DOHH2 (cell line): ENCODE measurements around the gene SURF1.

Experiments used
- H3F3A ChIP-seq: fragments of 200-600 bp; sonication (generic), shearing (Covaris generic); 2 replicates; pipeline ENCODE4 v1.6.0; 2016; ENCODE audit warnings: antibody characterized with exemption, mild to moderate bottlenecking; ENCODE audit not compliant: control insufficient read depth, insufficient read depth
- H3K27ac ChIP-seq: fragments of 200-600 bp; sonication (generic); 2 replicates; pipeline ENCODE4 v1.5.1; 2014; ENCODE audit warnings: low read depth, mild to moderate bottlenecking, low read length, moderate library complexity
- H3K27me3 ChIP-seq: fragments of 200-600 bp; sonication (generic); 2 replicates; pipeline ENCODE4 v1.6.1; 2014; ENCODE audit warnings: mild to moderate bottlenecking, low read length, mixed read lengths; ENCODE audit not compliant: control insufficient read depth
- H3K36me3 ChIP-seq: fragments of 200-600 bp; sonication (generic); 2 replicates; pipeline ENCODE4 v1.6.1; 2014; ENCODE audit warnings: mild to moderate bottlenecking, low read length, moderate library complexity, mixed read lengths; ENCODE audit not compliant: control insufficient read depth
- H3K4me1 ChIP-seq: fragments of 200-600 bp; sonication (generic); 2 replicates; pipeline ENCODE4 v1.6.1; 2014; ENCODE audit warnings: mild to moderate bottlenecking, low read length, mixed read lengths; ENCODE audit not compliant: control insufficient read depth
- H3K4me2 ChIP-seq: fragments of 200-600 bp; sonication (generic); 2 replicates; pipeline ENCODE4 v1.6.0; 2014; ENCODE audit warnings: mild to moderate bottlenecking, low read length, moderate library complexity
- H3K4me3 ChIP-seq: fragments of 200-600 bp; sonication (generic); 2 replicates; pipeline ENCODE4 v1.5.1; 2014; ENCODE audit warnings: mild to moderate bottlenecking, low read length, mixed read lengths
- H3K79me2 ChIP-seq: fragments of 200-600 bp; sonication (generic); 2 replicates; pipeline ENCODE4 v1.6.1; 2014; ENCODE audit warnings: mild to moderate bottlenecking, low read length, mixed read lengths; ENCODE audit not compliant: control insufficient read depth
- H3K9me2 ChIP-seq: fragments of 200-600 bp; sonication (generic); replicated peaks from 2 replicates; pipeline ENCODE4 v1.6.1; 2014; ENCODE audit warnings: mild to moderate bottlenecking, low read length, mixed read lengths; ENCODE audit not compliant: control insufficient read depth
- H3K9me3 ChIP-seq: fragments of 200-600 bp; sonication (generic); 2 replicates; pipeline ENCODE4 v1.6.1; 2014; ENCODE audit warnings: antibody characterized with exemption, low read length, mixed read lengths; ENCODE audit not compliant: control insufficient read depth, insufficient read depth
- H4K20me1 ChIP-seq: fragments of 200-600 bp; sonication (generic); 2 replicates; pipeline ENCODE4 v1.6.0; 2014; ENCODE audit warnings: low read depth, mild to moderate bottlenecking, antibody characterized with exemption, low read length, moderate library complexity; ENCODE audit not compliant: control insufficient read depth, insufficient read depth
- EZH2phosphoT487 ChIP-seq: fragments of 200-600 bp; sonication (generic); IDR thresholded peaks from 2 replicates; pipeline ENCODE4 v1.6.1; 2017; ENCODE audit warnings: borderline replicate concordance, mild to moderate bottlenecking, antibody characterized with exemption, low read length, moderate library complexity, mixed read lengths
- TF ChIP-seq, protein P1 (sequence below): fragments of 200-600 bp; sonication (generic); IDR thresholded peaks from one replicate; pipeline ENCODE4 v1.5.1; 2014; ENCODE audit warnings: antibody characterized with exemption, mild to moderate bottlenecking, low read depth, low read length; ENCODE audit not compliant: poor library complexity, severe bottlenecking

SURF1 gene

DNA sequence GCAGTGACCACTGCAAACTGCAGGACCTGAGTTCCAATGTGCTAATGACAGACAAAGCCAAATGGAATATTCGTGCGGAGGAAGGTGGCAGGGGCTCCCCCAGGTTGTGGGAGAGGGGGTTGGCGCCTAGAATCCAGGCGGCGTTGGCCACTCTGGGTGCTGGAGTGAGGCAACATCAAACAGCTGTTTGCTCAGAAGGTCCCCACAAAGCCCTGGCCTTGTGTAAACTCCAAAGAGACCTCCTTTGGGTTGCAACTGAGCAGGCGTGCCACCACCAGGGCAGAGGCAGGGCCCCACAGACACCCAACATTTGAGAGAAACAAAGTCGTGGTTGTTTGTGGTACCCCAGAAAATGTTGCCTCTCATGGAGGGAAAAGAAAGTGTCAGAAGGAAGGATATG is 34.4 kb upstream of the SURF1 start:
- H4K20me1 ChIP-seq: no peaks in the 10 kb centered on the region
- no peak for TF ChIP-seq EZH2phosphoT487
- TF ChIP-seq, protein P1, sequence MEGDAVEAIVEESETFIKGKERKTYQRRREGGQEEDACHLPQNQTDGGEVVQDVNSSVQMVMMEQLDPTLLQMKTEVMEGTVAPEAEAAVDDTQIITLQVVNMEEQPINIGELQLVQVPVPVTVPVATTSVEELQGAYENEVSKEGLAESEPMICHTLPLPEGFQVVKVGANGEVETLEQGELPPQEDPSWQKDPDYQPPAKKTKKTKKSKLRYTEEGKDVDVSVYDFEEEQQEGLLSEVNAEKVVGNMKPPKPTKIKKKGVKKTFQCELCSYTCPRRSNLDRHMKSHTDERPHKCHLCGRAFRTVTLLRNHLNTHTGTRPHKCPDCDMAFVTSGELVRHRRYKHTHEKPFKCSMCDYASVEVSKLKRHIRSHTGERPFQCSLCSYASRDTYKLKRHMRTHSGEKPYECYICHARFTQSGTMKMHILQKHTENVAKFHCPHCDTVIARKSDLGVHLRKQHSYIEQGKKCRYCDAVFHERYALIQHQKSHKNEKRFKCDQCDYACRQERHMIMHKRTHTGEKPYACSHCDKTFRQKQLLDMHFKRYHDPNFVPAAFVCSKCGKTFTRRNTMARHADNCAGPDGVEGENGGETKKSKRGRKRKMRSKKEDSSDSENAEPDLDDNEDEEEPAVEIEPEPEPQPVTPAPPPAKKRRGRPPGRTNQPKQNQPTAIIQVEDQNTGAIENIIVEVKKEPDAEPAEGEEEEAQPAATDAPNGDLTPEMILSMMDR: no peak
- H3K36me3 ChIP-seq: no peaks in the 10 kb centered on the region
- H3K27ac ChIP-seq: no peak overlapping the region
- no peak overlapping the region for H3K4me3 ChIP-seq
- H3K4me1 ChIP-seq: no peaks in the 10 kb centered on the region
- no peaks in the 10 kb centered on the region for H3F3A ChIP-seq
- no peaks in the 10 kb centered on the region for H3K27me3 ChIP-seq
- no peaks in the 10 kb centered on the region for H3K79me2 ChIP-seq
- no peak overlapping the region for H3K4me2 ChIP-seq
- H3K9me3 ChIP-seq: no peaks in the 10 kb centered on the region
- no peaks in the 10 kb centered on the region for H3K9me2 ChIP-seq

DNA sequence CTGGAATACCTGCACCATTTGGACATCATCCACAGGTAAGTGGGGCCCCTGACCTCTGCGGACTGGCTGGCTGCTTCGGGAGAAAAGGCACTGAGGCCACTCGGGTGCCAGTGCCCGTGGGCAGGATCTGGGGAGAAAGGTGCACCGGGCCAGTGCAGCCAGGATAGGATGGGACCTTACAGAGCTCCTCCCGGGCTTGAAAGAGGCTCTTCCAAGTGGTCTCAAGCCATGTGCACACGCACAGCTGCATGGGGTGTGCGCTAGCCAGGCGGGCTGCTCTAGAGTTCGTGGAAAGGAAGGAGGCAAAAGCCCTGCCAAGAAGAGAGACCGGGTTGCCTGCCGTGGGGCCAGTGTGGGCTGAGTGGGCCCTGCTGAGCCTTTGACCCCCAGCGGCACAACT is 33.3 kb upstream of the SURF1 start:
- Histone ChIP-seq H3F3A (no peaks in the 10 kb centered on the region), H3K27ac (no peak overlapping the region), H3K4me2 (no peak overlapping the region), H4K20me1 (no peaks in the 10 kb centered on the region), H3K79me2 (no peaks in the 10 kb centered on the region), H3K9me2 (no peaks in the 10 kb centered on the region), H3K4me1 (no peaks in the 10 kb centered on the region), H3K36me3 (no peaks in the 10 kb centered on the region), H3K9me3 (no peaks in the 10 kb centered on the region), H3K27me3 (no peaks in the 10 kb centered on the region), H3K4me3 (no peak overlapping the region)
- TF ChIP-seq EZH2phosphoT487: no peak
- TF ChIP-seq, protein P1: no peak

DNA sequence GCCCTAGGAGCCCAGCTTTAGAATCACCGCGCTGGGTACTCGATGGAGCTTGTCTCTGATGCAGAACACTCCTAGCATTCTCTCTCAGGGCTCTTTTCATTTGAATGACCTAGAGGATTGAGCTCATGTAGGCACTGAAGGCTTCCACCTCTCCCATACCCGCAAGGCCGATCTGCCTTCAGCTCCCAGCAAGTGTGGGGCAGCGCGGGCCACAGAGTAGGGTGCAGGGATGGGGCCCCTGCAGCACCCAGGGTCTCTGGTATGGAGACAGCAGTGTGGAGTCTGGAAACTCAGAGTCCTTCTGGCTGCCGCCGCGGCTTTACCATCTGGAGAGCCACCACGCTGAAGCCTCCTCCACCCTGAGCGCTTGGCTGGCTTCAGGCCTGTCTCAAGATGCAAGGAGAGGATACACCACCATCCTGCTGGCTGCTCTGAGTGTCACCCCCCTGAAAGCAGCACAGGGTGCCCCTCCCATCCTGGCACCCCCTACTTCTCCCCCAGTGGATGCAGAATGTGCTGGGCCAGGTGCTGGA is 32.8 kb upstream of the SURF1 start:
- Histone ChIP-seq H3K4me2 (no peak overlapping the region), H3K9me2 (no peaks in the 10 kb centered on the region), H3K36me3 (no peaks in the 10 kb centered on the region), H4K20me1 (no peaks in the 10 kb centered on the region), H3K4me3 (no peak overlapping the region), H3K4me1 (no peaks in the 10 kb centered on the region), H3K27ac (no peak overlapping the region), H3K79me2 (no peaks in the 10 kb centered on the region), H3F3A (no peaks in the 10 kb centered on the region), H3K27me3 (no peaks in the 10 kb centered on the region), H3K9me3 (no peaks in the 10 kb centered on the region)
- TF ChIP-seq EZH2phosphoT487: no peak
- TF ChIP-seq, protein P1: no peak

DNA sequence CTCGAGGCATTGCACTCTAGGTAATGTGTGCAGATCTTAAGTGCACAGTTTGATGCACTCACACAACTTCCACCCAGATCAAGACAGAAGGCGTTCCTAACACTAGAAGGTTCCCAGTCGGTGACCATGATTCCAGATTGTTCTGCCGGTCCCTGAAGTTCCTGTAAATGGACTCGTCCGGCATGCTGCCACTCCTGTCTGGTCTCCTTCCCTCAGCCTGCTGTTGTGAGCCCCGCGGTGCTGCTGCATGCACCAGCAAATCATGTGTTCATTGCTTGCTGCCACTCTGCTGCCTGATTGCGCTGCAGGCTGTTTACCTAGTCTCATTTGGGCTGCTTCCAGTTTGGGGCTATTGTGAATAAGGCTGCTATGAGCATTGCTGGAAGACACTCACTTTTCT is 31.4 kb upstream of the SURF1 start:
- TF ChIP-seq, protein P1: no peak
- no peak for TF ChIP-seq EZH2phosphoT487
- Histone ChIP-seq H3K27me3 (no peaks in the 10 kb centered on the region), H3K79me2 (no peaks in the 10 kb centered on the region), H4K20me1 (no peaks in the 10 kb centered on the region), H3K9me2 (no peaks in the 10 kb centered on the region), H3K4me3 (no peak overlapping the region), H3F3A (no peaks in the 10 kb centered on the region), H3K4me1 (no peaks in the 10 kb centered on the region), H3K9me3 (peaks cover 6% of the 10 kb centered on the region; the same call in 1 of the 2 replicates), H3K4me2 (no peak overlapping the region), H3K36me3 (no peaks in the 10 kb centered on the region), H3K27ac (no peak overlapping the region)
